NCI-H187 treated with DMSO at 0.1 percent for 48 hours (cell line): ENCODE measurements around the gene TUBB2A.
A peak's percentile ranks its signal among the peaks of the same experiment; 100 is the strongest.

Source experiments
- DNase-seq: peaks from one replicate; lab custom pipeline; 2025; lab: John Stamatoyannopoulos, UW

The TUBB2A gene

GRCh38 chr6:3118353-3119039 is 38.8 kb downstream of the TUBB2A start, which contains the start of gene BPHL:
TSS of gene BPHL (plus strand) at chr6:3118711. CDS start at chr6:3118741, 30 bp downstream.
- peak; percentile 54 for DNase-seq

GRCh38 chr6:3117912-3118352 is 39.4 kb downstream of the TUBB2A start:
- no peak for DNase-seq

GRCh38 chr6:3114377-3114776 is 43.0 kb downstream of the TUBB2A start:
- no peak for DNase-seq

GRCh38 chr6:3109761-3110160 is 47.6 kb downstream of the TUBB2A start:
- no peak for DNase-seq

GRCh38 chr6:3108746-3109414 is 48.5 kb downstream of the TUBB2A start:
- peak; percentile 22 for DNase-seq
